SU-DHL-6 (cell line): ENCODE measurements around the gene SNCG.

Source experiments
- H2AFZ ChIP-seq: fragments of 200-600 bp; sonication (generic); 2 replicates; pipeline ENCODE4 v1.6.1; 2014; ENCODE audit warnings: low read depth, mild to moderate bottlenecking, moderate library complexity, mixed read lengths, antibody characterized with exemption, low read length; ENCODE audit not compliant: severe bottlenecking
- H3F3A ChIP-seq: fragments of 200-600 bp; shearing (Covaris generic); 2 replicates; pipeline ENCODE4 v1.6.0; 2016; ENCODE audit warnings: antibody characterized with exemption, mild to moderate bottlenecking; ENCODE audit not compliant: insufficient read depth
- H3K27ac ChIP-seq: fragments of 200-600 bp; sonication (generic); 2 replicates; pipeline ENCODE4 v1.5.1; 2016; ENCODE audit warnings: low read depth, mild to moderate bottlenecking, low read length, moderate library complexity, mixed read lengths
- H3K27me3 ChIP-seq: fragments of 200-600 bp; sonication (generic), shearing (Covaris generic); 2 replicates; pipeline ENCODE4 v1.6.0; 2014; ENCODE audit warnings: mild to moderate bottlenecking, low read length
- H3K36me3 ChIP-seq: fragments of 200-600 bp; sonication (generic); 2 replicates; pipeline ENCODE4 v1.6.1; 2014; ENCODE audit warnings: mild to moderate bottlenecking, low read length, mixed read lengths
- H3K4me2 ChIP-seq: fragments of 300-600, 200-600 bp; shearing (Covaris generic), sonication (generic); 2 replicates; pipeline ENCODE4 v1.6.0; 2014; ENCODE audit warnings: low read length, low read depth, mild to moderate bottlenecking; ENCODE audit not compliant: poor library complexity, severe bottlenecking
- H3K4me3 ChIP-seq: fragments of 200-600 bp; sonication (generic); 2 replicates; pipeline ENCODE4 v1.5.1; 2014; ENCODE audit warnings: antibody characterized with exemption, low read length, mild to moderate bottlenecking, mixed read lengths; ENCODE audit not compliant: insufficient read depth, poor library complexity, severe bottlenecking
- H3K79me2 ChIP-seq: fragments of 200-600 bp; sonication (generic); 2 replicates; pipeline ENCODE4 v1.6.1; 2014; ENCODE audit warnings: mild to moderate bottlenecking, low read length, moderate library complexity; ENCODE audit not compliant: insufficient read depth
- H3K9ac ChIP-seq: fragments of 200-600 bp; sonication (generic); 2 replicates; pipeline ENCODE4 v1.7.0; 2014; ENCODE audit warnings: mild to moderate bottlenecking, low read length
- H3K9me2 ChIP-seq: fragments of 200-600 bp; sonication (generic); replicated peaks from 2 replicates; pipeline ENCODE4 v1.6.1; 2014; ENCODE audit warnings: low read length; ENCODE audit not compliant: insufficient read depth
- H3K9me3 ChIP-seq: fragments of 200-600 bp; sonication (generic); 2 replicates; pipeline ENCODE4 v1.6.1; 2014; ENCODE audit warnings: low read length, mixed read lengths; ENCODE audit not compliant: insufficient read depth
- H4K20me1 ChIP-seq: fragments of 200-600 bp; sonication (generic); 2 replicates; pipeline ENCODE4 v1.6.1; 2014; ENCODE audit warnings: low read depth, mild to moderate bottlenecking, antibody characterized with exemption, low read length, moderate library complexity, mixed read lengths
- CTCF ChIP-seq: fragments of 200-600 bp; sonication (generic); IDR thresholded peaks from one replicate; pipeline ENCODE4 v1.5.1; 2017; ENCODE audit warnings: antibody characterized with exemption, mild to moderate bottlenecking, low read length, moderate library complexity; ENCODE audit not compliant: insufficient read depth, poor library complexity, severe bottlenecking
- EZH2phosphoT487 ChIP-seq: fragments of 200-600 bp; sonication (generic), shearing (Covaris generic); conservative IDR thresholded peaks from 2 replicates; pipeline ENCODE4 v1.6.1; 2018; ENCODE audit warnings: mild to moderate bottlenecking, antibody characterized with exemption, low read length, moderate library complexity, mixed read lengths

Gene SNCG

GRCh38 chr10:86965986-86966654, 7.7 kb downstream of the SNCG start:
- no peaks in the 10 kb centered on the region for H3K79me2 ChIP-seq
- no peak overlapping the region for H3K9ac ChIP-seq
- TF ChIP-seq CTCF (no peak), EZH2phosphoT487 (no peak)
- no peaks in the 10 kb centered on the region for H3K36me3 ChIP-seq
- no peaks in the 10 kb centered on the region for H3K9me3 ChIP-seq
- no peak overlapping the region for H2AFZ ChIP-seq
- no peak overlapping the region for H3K4me2 ChIP-seq
- no peak overlapping the region for H3K27ac ChIP-seq
- no peaks in the 10 kb centered on the region for H3K9me2 ChIP-seq
- H3K4me3 ChIP-seq: no peak overlapping the region
- H4K20me1 ChIP-seq: no peaks in the 10 kb centered on the region
- H3K27me3 ChIP-seq: no peaks in the 10 kb centered on the region
- no peaks in the 10 kb centered on the region for H3F3A ChIP-seq

GRCh38 chr10:86967481-86967941, 9.1 kb downstream of the SNCG start:
- TF ChIP-seq EZH2phosphoT487 (no peak), CTCF (no peak)
- no peaks in the 10 kb centered on the region for H3K9me3 ChIP-seq
- no peak overlapping the region for H3K4me2 ChIP-seq
- no peak overlapping the region for H2AFZ ChIP-seq
- H3F3A ChIP-seq: no peaks in the 10 kb centered on the region
- no peaks in the 10 kb centered on the region for H3K9me2 ChIP-seq
- H3K9ac ChIP-seq: no peak overlapping the region
- no peak overlapping the region for H3K27ac ChIP-seq
- H3K27me3 ChIP-seq: no peaks in the 10 kb centered on the region
- H3K4me3 ChIP-seq: no peak overlapping the region
- H3K79me2 ChIP-seq: no peaks in the 10 kb centered on the region
- no peaks in the 10 kb centered on the region for H4K20me1 ChIP-seq
- H3K36me3 ChIP-seq: no peaks in the 10 kb centered on the region

- TF ChIP-seq CTCF (no peak), EZH2phosphoT487 (no peak)
- Histone ChIP-seq H3K27me3 (no peaks in the 10 kb centered on the region), H4K20me1 (no peaks in the 10 kb centered on the region), H3K36me3 (no peaks in the 10 kb centered on the region), H3K27ac (no peak within 1 kb of the TSS), H3F3A (no peaks in the 10 kb centered on the region), H3K9me3 (no peaks in the 10 kb centered on the region), H3K4me3 (no peak within 1 kb of the TSS), H3K9me2 (no peaks in the 10 kb centered on the region), H2AFZ (no peak within 1 kb of the TSS), H3K79me2 (no peaks in the 10 kb centered on the region), H3K4me2 (no peak within 1 kb of the TSS), H3K9ac (no peak within 1 kb of the TSS)
Observed at GRCh38 chr10:86968271-86968993, 10.0 kb downstream of the SNCG start, which contains the start of gene ADIRF. Gene ADIRF (plus strand): TSS chr10:86968482. CDS start chr10:86968545, 63 bp downstream.
